H1 (cell line): ENCODE data around the gene SLC23A1. TPM values are rescaled to one million over a fixed set of nuclear protein-coding genes. Genes with fewer than 3 reads are reported as not detected.

Experiments
- CTCF ChIA-PET: fragments of 300-600 bp; sonication (Branson Sonifier 250); formaldehyde crosslinking; loops from one replicate; lab custom pipeline; 2021; ENCODE audit not compliant: partially characterized antibody; lab: Charles Lee
- POLR2A ChIA-PET: fragments of 300-600 bp; sonication (Branson Sonifier 250); formaldehyde crosslinking; loops from one replicate; lab custom pipeline; 2021; ENCODE audit warnings: inconsistent platforms; ENCODE audit not compliant: partially characterized antibody; lab: Charles Lee
- DNase-seq, 2 experiments: peaks; one replicate each; pipeline versions ENCODE4 v3.0.0 to v3.0.0-alpha.2; 2010 to 2022; ENCODE audit warnings: low spot score in 2 of 2, low read depth in 1 of 2, mixed read lengths in 1 of 2
- FAIRE-seq: peaks from 2 replicates; lab custom pipeline; 2011; peaks lifted over from hg19 to GRCh38; lab: Jason Lieb, UNC
- H2AFZ ChIP-seq: 2 replicates; pipeline ENCODE4 v1.8.1; 2012; ENCODE audit warnings: low read length, inconsistent platforms
- H2AK5ac ChIP-seq: 2 replicates; pipeline ENCODE4 v1.6.1; 2013; ENCODE audit warnings: low read depth, low read length
- H2BK120ac ChIP-seq: replicated peaks from 2 replicates; pipeline ENCODE3; 2013; ENCODE audit warnings: low read depth, low read length, inconsistent platforms
- H2BK12ac ChIP-seq: 2 replicates; pipeline ENCODE4 v1.6.1; 2013; ENCODE audit warnings: low read depth, low read length
- H2BK15ac ChIP-seq: 2 replicates; pipeline ENCODE4 v1.6.1; 2013; ENCODE audit warnings: low read length
- H2BK20ac ChIP-seq: 2 replicates; pipeline ENCODE4 v1.6.1; 2013; ENCODE audit warnings: low read length
- H2BK5ac ChIP-seq: 2 replicates; pipeline ENCODE4 v1.6.1; 2013; ENCODE audit warnings: low read depth, low read length
- H3K14ac ChIP-seq: 2 replicates; pipeline ENCODE4 v1.6.1; 2013; ENCODE audit warnings: inconsistent platforms; ENCODE audit not compliant: insufficient read length
- H3K18ac ChIP-seq: 2 replicates; pipeline ENCODE4 v1.6.1; 2013; ENCODE audit warnings: low read length; ENCODE audit errors: extremely low read depth
- H3K23ac ChIP-seq: 2 replicates; pipeline ENCODE4 v1.6.1; 2013; ENCODE audit warnings: inconsistent platforms; ENCODE audit not compliant: insufficient read length
- H3K23me2 ChIP-seq: 2 replicates; pipeline ENCODE4 v1.6.1; 2013; ENCODE audit warnings: low read depth, low read length
- H3K27ac ChIP-seq: 2 replicates; pipeline ENCODE4 v1.6.1; 2011; ENCODE audit warnings: low read depth, low read length, inconsistent platforms
- H3K27me3 ChIP-seq, 4 experiments: replicated peaks in 1 of 4; 1 replicate in 1 of 4; 2 replicates in 3 of 4; pipeline versions ENCODE4 v1.6.1 to v1.8.1; 2011 to 2013; ENCODE audit warnings: low read length in 3 of 4, mild to moderate bottlenecking in 3 of 4, inconsistent platforms in 2 of 4, mixed read lengths in 2 of 4, moderate library complexity in 1 of 4; ENCODE audit not compliant: control insufficient read depth in 3 of 4, insufficient read depth in 3 of 4; ENCODE audit errors: extremely low read depth in 1 of 4
- H3K36me3 ChIP-seq, 4 experiments: 2 replicates each; pipeline versions ENCODE4 v1.6.1 to v1.8.1; 2011 to 2013; ENCODE audit warnings: mild to moderate bottlenecking in 4 of 4, low read length in 3 of 4, moderate library complexity in 2 of 4, control low read depth in 1 of 4, inconsistent platforms in 1 of 4; ENCODE audit not compliant: insufficient read depth in 4 of 4, control insufficient read depth in 2 of 4
- H3K4ac ChIP-seq: replicated peaks from 2 replicates; pipeline ENCODE3; 2013; ENCODE audit warnings: low read length, low read depth, mixed read lengths, inconsistent platforms; ENCODE audit not compliant: insufficient read length
- H3K4me1 ChIP-seq, 4 experiments: replicated peaks in 1 of 4; 1 replicate in 1 of 4; 2 replicates in 3 of 4; pipeline versions ENCODE4 v1.6.1 to v1.8.1; 2011 to 2013; ENCODE audit warnings: low read length in 3 of 4, inconsistent platforms in 2 of 4, mixed read lengths in 1 of 4; ENCODE audit not compliant: insufficient read depth in 4 of 4, control insufficient read depth in 3 of 4
- H3K4me2 ChIP-seq, 2 experiments: 2 replicates each; pipeline versions ENCODE4 v1.6.1 to v1.8.1; 2011 to 2013; ENCODE audit warnings: low read depth in 2 of 2, low read length in 2 of 2, control low read depth in 1 of 2, inconsistent platforms in 1 of 2, mild to moderate bottlenecking in 1 of 2; ENCODE audit not compliant: insufficient read depth in 1 of 2
- H3K4me3 ChIP-seq, 4 experiments: fragments of 200-600, 300-600 bp in 1 of 4; sonication (generic), shearing (Covaris generic), sonication (Bioruptor Twin) in 1 of 4; 2 replicates each; pipeline versions ENCODE4 v1.5.1 to v1.8.1; 2011 to 2016; ENCODE audit warnings: low read length in 4 of 4, low read depth in 3 of 4, control low read depth in 2 of 4, inconsistent platforms in 2 of 4, mild to moderate bottlenecking in 2 of 4, mixed read lengths in 1 of 4, moderate library complexity in 1 of 4; ENCODE audit not compliant: insufficient read depth in 2 of 4; ENCODE audit errors: extremely low read depth in 1 of 4
- H3K56ac ChIP-seq: replicated peaks from 2 replicates; pipeline ENCODE3; 2013; ENCODE audit warnings: low read depth, mild to moderate bottlenecking, mixed read lengths, low read length, inconsistent platforms; ENCODE audit not compliant: insufficient read length
- H3K79me1 ChIP-seq: 2 replicates; pipeline ENCODE4 v1.6.1; 2013; ENCODE audit warnings: low read depth, low read length, control low read depth
- H3K79me2 ChIP-seq, 2 experiments: 2 replicates each; pipeline versions ENCODE4 v1.6.1 to v1.8.1; 2012 to 2013; ENCODE audit warnings: low read length in 2 of 2, mild to moderate bottlenecking in 2 of 2, inconsistent platforms in 1 of 2; ENCODE audit not compliant: insufficient read depth in 2 of 2, control insufficient read depth in 1 of 2
- H3K9ac ChIP-seq, 4 experiments: replicated peaks in 1 of 4; 1 replicate in 1 of 4; 2 replicates in 3 of 4; pipeline versions ENCODE4 v1.6.1 to v1.8.1; 2011 to 2013; ENCODE audit warnings: low read depth in 3 of 4, low read length in 3 of 4, control low read depth in 2 of 4, mild to moderate bottlenecking in 2 of 4, moderate library complexity in 2 of 4, inconsistent platforms in 1 of 4; ENCODE audit errors: extremely low read depth in 1 of 4
- H3K9me3 ChIP-seq, 2 experiments: 2 replicates each; pipeline versions ENCODE4 v1.6.1 to v1.8.1; 2012 to 2013; ENCODE audit warnings: mild to moderate bottlenecking in 2 of 2, moderate library complexity in 2 of 2, control low read depth in 1 of 2, inconsistent platforms in 1 of 2, low read depth in 1 of 2, low read length in 1 of 2, mixed read lengths in 1 of 2; ENCODE audit not compliant: insufficient read depth in 2 of 2
- H4K20me1 ChIP-seq, 2 experiments: replicated peaks in 1 of 2; 2 replicates each; pipeline versions ENCODE3 to v1.8.1; 2011 to 2013; ENCODE audit warnings: inconsistent platforms in 2 of 2, low read length in 2 of 2, mild to moderate bottlenecking in 1 of 2; ENCODE audit not compliant: insufficient read depth in 2 of 2, control insufficient read depth in 1 of 2
- H4K5ac ChIP-seq: 2 replicates; pipeline ENCODE4 v1.6.1; 2013; ENCODE audit warnings: low read length, low read depth, mixed read lengths, inconsistent platforms; ENCODE audit not compliant: insufficient read length
- H4K8ac ChIP-seq: 2 replicates; pipeline ENCODE4 v1.8.0; 2013; ENCODE audit warnings: mild to moderate bottlenecking, moderate library complexity, low read length, inconsistent platforms; ENCODE audit not compliant: insufficient read depth; ENCODE audit errors: extremely low read depth
- H4K91ac ChIP-seq: replicated peaks from 2 replicates; pipeline ENCODE3; 2013; ENCODE audit warnings: low read length, mixed read lengths, inconsistent platforms; ENCODE audit not compliant: insufficient read length
- ATF2 ChIP-seq: IDR thresholded peaks from 2 replicates; pipeline ENCODE4 v1.6.1; 2012; ENCODE audit warnings: low read length, inconsistent platforms
- BCL11A ChIP-seq, 2 experiments: IDR thresholded peaks; one replicate each; pipeline ENCODE4 v1.6.1; 2011; ENCODE audit warnings: low read depth in 2 of 2, low read length in 2 of 2, mild to moderate bottlenecking in 2 of 2
- CHD2 ChIP-seq: IDR thresholded peaks from 2 replicates; pipeline ENCODE4 v1.6.1; 2012; ENCODE audit warnings: low read length, improper control_type of control experiment
- EGR1 ChIP-seq: IDR thresholded peaks from 2 replicates; pipeline ENCODE4 v1.6.1; 2011; ENCODE audit warnings: low read depth, low read length, borderline replicate concordance
- GABPA ChIP-seq: IDR thresholded peaks from 2 replicates; pipeline ENCODE4 v1.6.1; 2011; ENCODE audit warnings: mild to moderate bottlenecking, low read length, moderate library complexity, borderline replicate concordance; ENCODE audit not compliant: insufficient read depth
- JUN ChIP-seq: IDR thresholded peaks from 2 replicates; pipeline ENCODE4 v1.6.1; 2011; ENCODE audit warnings: low read depth, mild to moderate bottlenecking, improper control_type of control experiment, low read length
- NRF1 ChIP-seq: IDR thresholded peaks from 2 replicates; pipeline ENCODE4 v1.6.1; 2011; ENCODE audit warnings: mild to moderate bottlenecking, low read depth, low read length, improper control_type of control experiment
- PHF8 ChIP-seq: fragments of 200-600 bp; sonication (generic); conservative IDR thresholded peaks from 2 replicates; pipeline ENCODE4 v1.7.1; 2012; ENCODE audit warnings: low read depth, mild to moderate bottlenecking, inconsistent platforms, low read length, moderate library complexity
- WGBS, 2 experiments: shearing (Covaris generic) in 1 of 2; methylation state at CpG; one replicate each; pipeline versions ENCODE4 v1.1.6 to v1.1.7; 2013 to 2015; ENCODE audit warnings: low lambda C conversion rate in 2 of 2, mixed read lengths in 2 of 2, inconsistent platforms in 1 of 2, low coverage in 1 of 2, missing lambda C conversion rate in 1 of 2; ENCODE audit not compliant: insufficient replicate concordance in 2 of 2, insufficient coverage in 1 of 2, insufficient read length in 1 of 2; ENCODE audit errors: extremely low coverage in 1 of 2, missing lambda C conversion rate in 1 of 2; 5-methylcytosine and 5-hydroxymethylcytosine counted together
- polyA plus RNA-seq, 7 experiments: library from polyadenylated mRNA; depleted of rRNA in 3 of 7; stranded (reverse) in 5 of 7; unstranded in 2 of 7; fragments of >200 nt in 5 of 7; fragments of 200-250 nt in 2 of 7; gene quantifications; 1 replicate in 5 of 7; 2 replicates in 1 of 7; 4 replicates in 1 of 7; pipeline versions ENCODE4 v1.2.1 to v1.2.3, GENCODE V29; 2011 to 2013; ENCODE audit warnings: missing spikeins in 2 of 7, mixed read lengths in 2 of 7
- total RNA-seq: library from RNA; stranded (reverse); fragmentation: NEBNext Ultra II Directional; extraction: Animal tissue kit (Norgen Biotek cat#: 25700); gene quantifications from 2 replicates; pipeline ENCODE4 v1.2.1, GENCODE V29; 2021

SLC23A1 gene
- total and polyA plus RNA-seq, 2 of the 8 experiments (the other 6 are each of a cell fraction or from before 2014, with no cell fraction given), result not detected

- WGBS, 2 experiments, result 95% methylated on average over 4 of the region's 6 CpGs; no CpG with 5 or more reads in 1 of the 2 experiments
- H3K23me2 ChIP-seq, result no peaks in the 10 kb centered on the region
- H3K79me2 ChIP-seq, result peaks cover 7 to 53% of the 10 kb centered on the region in 2 experiments
- H3K9ac ChIP-seq, result no peak overlapping the region
- no peak for FAIRE-seq
- H2BK12ac ChIP-seq, result no peak overlapping the region
- no peak overlapping the region for H4K91ac ChIP-seq
- POLR2A ChIA-PET, result interaction anchor here (0.8 to 2.6 kb wide), 8 partner anchors 8 to 82 kb away, joined by 3 to 9 read pairs (median 3); partner anchors contain the start of genes MATR3 and PAIP2
- no peak overlapping the region for H3K23ac ChIP-seq
- H3K79me1 ChIP-seq, result peaks cover 8% of the 10 kb centered on the region; the same call in 1 of the 2 replicates
- H3K36me3 ChIP-seq, result peaks cover 19 to 34% (median 30%) of the 10 kb centered on the region in 4 experiments
- no peak overlapping the region for H4K8ac ChIP-seq
- H4K5ac ChIP-seq, result no peak overlapping the region
- H3K27me3 ChIP-seq, result no peaks in the 10 kb centered on the region
- no peak overlapping the region for H2BK5ac ChIP-seq
- H3K9me3 ChIP-seq, result no peaks in the 10 kb centered on the region
- H3K18ac ChIP-seq, result no peak overlapping the region
- H4K20me1 ChIP-seq, result peaks cover 6 to 10% of the 10 kb centered on the region in 2 experiments
- no peak overlapping the region for H3K4me3 ChIP-seq
- no peak overlapping the region for H3K14ac ChIP-seq
- no peak overlapping the region for H2BK15ac ChIP-seq
- no peak overlapping the region for H2AFZ ChIP-seq
- H2BK20ac ChIP-seq, result no peak overlapping the region
- no peaks in the 10 kb centered on the region for H3K4me1 ChIP-seq
- no peak overlapping the region for H3K4ac ChIP-seq
- CTCF ChIA-PET, result interaction anchor here (0.7 to 1.2 kb wide), 2 partner anchors 9 to 15 kb away, joined by 3 read pairs; no protein-coding TSS in a partner anchor
- no peak overlapping the region for H2AK5ac ChIP-seq
- DNase-seq, result no peak
- no peak overlapping the region for H3K4me2 ChIP-seq
- H3K56ac ChIP-seq, result no peak overlapping the region
- H2BK120ac ChIP-seq, result no peak overlapping the region
- H3K27ac ChIP-seq, result no peak overlapping the region
- TF ChIP-seq PHF8 (no peak), JUN (no peak), NRF1 (no peak), EGR1 (no peak), BCL11A (IDR thresholded peaks at IDR 0.05; ENCODE audit: low read depth in 2 of 2, low read length in 2 of 2) (no peak), GABPA (no peak), CHD2 (no peak), ATF2 (no peak)
Measured at GRCh38 chr5:139361835-139362429, 21.2 kb downstream of the SLC23A1 start.
